UCSD-AML1 (cell line): ENCODE results near the gene BCOR.
A peak's percentile ranks its signal among the peaks of the same experiment; 100 is the strongest.

Source experiments
- DNase-seq: peaks from one replicate; lab custom pipeline; 2025; ENCODE audit not compliant: unreplicated experiment; lab: John Stamatoyannopoulos, UW

BCOR gene

GRCh38 chrX:40099055-40099958 lies 1.5 kb upstream of the BCOR start:
- DNase-seq, result peak; percentile 59

- peak; percentile 71 for DNase-seq
Measured at GRCh38 chrX:40098264-40099054, 701 bp upstream of the BCOR start.

GRCh38 chrX:40097141-40097503 lies 636 bp downstream of the BCOR start:
- DNase-seq, result no peak

- peak; percentile 37 for DNase-seq
Measured at GRCh38 chrX:40096395-40097091, 1.2 kb downstream of the BCOR start.

GRCh38 chrX:40095583-40096394 lies 2.0 kb downstream of the BCOR start:
- peak; percentile 33 for DNase-seq

- no peak for DNase-seq
Measured at GRCh38 chrX:40094900-40095582, 2.7 kb downstream of the BCOR start.

- DNase-seq, result no peak
Measured at GRCh38 chrX:40094041-40094899, 3.5 kb downstream of the BCOR start.

GRCh38 chrX:40093586-40093985 lies 4.2 kb downstream of the BCOR start:
- DNase-seq, result no peak

GRCh38 chrX:40092808-40093435 lies 4.8 kb downstream of the BCOR start:
- DNase-seq, result no peak

GRCh38 chrX:40091691-40092421 lies 5.9 kb downstream of the BCOR start:
- no peak for DNase-seq

GRCh38 chrX:40090961-40091360 lies 6.8 kb downstream of the BCOR start:
- DNase-seq, result no peak

GRCh38 chrX:40090050-40090804 lies 7.5 kb downstream of the BCOR start:
- DNase-seq, result no peak

- DNase-seq, result no peak
Measured at GRCh38 chrX:40088803-40089540, 8.8 kb downstream of the BCOR start.

- DNase-seq, result no peak
Measured at GRCh38 chrX:40088299-40088625, 9.5 kb downstream of the BCOR start.

- DNase-seq, result no peak
Measured at GRCh38 chrX:40087425-40088298, 10.1 kb downstream of the BCOR start.
